Measurements from ENCODE around the gene XPO4. TPM values are rescaled to one million over a fixed set of nuclear protein-coding genes. Genes with fewer than 3 reads are reported as not detected.

Gene XPO4
- total and polyA plus RNA-seq, 2 donors (not counting 3 experiments of a cell fraction or from before 2014, with no cell fraction given): 6.0 to 22.5 TPM

DNA sequence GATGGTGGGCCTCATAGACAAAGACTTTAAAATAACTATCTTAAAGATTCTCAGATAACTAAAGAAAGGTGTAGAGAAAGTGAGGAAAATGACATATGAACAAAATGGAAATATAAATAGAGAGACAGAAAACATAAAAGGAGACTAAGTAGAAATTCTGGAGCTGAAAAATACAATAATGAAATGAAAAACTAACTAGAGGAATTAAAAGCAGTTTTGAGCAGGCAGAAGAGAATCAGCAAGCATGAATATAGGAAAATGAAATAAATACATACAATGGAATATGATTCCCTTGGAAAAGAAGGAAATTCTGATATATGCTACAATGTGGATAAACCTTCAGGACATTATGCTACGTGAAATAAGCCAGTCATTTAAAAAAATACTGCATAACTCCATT is 132.7 kb downstream of the XPO4 start:
- intact Hi-C loops (cut with micrococcal nuclease): loop anchor here (1.0 to 10.0 kb wide), 5 partner anchors 44 to 295 kb away; partner anchors contain the start of gene LATS2
- DNase-seq (ENCODE audit: low read depth, low spot score): no peak
- CTCF ChIA-PET: no interaction called here
- dilution Hi-C loops (cut with MboI; ENCODE audit: extremely low pct_ligation_motif_present, low sequenced_read_pairs): no loop called here
- TF ChIP-seq JUN (IDR thresholded peaks at IDR 0.05; ENCODE audit: borderline replicate concordance, insufficient read depth, insufficient read length, low read depth) (no peak), EZH2 (IDR thresholded peaks at IDR 0.05; ENCODE audit: borderline replicate concordance, low read depth, low read length, severe bottlenecking) (no peak), FOS (IDR thresholded peaks at IDR 0.05; ENCODE audit: borderline replicate concordance, insufficient read depth, low read length) (no peak), GATA2 (IDR thresholded peaks at IDR 0.05; ENCODE audit: insufficient read depth, insufficient read length, low read depth, low read length) (no peak), MYC (IDR thresholded peaks at IDR 0.05; ENCODE audit: low read depth, low read length) (no peak), POLR2A (IDR thresholded peaks at IDR 0.05; ENCODE audit: low read depth, low read length) (no peak), POLR2AphosphoS5 (IDR thresholded peaks at IDR 0.05; ENCODE audit: insufficient read depth, low read depth, low read length) (no peak)
- TF ChIP-seq, protein P1, sequence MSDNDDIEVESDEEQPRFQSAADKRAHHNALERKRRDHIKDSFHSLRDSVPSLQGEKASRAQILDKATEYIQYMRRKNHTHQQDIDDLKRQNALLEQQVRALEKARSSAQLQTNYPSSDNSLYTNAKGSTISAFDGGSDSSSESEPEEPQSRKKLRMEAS (IDR thresholded peaks at IDR 0.05; ENCODE audit: insufficient read depth, insufficient read length): no peak
- TF ChIP-seq, protein P2, sequence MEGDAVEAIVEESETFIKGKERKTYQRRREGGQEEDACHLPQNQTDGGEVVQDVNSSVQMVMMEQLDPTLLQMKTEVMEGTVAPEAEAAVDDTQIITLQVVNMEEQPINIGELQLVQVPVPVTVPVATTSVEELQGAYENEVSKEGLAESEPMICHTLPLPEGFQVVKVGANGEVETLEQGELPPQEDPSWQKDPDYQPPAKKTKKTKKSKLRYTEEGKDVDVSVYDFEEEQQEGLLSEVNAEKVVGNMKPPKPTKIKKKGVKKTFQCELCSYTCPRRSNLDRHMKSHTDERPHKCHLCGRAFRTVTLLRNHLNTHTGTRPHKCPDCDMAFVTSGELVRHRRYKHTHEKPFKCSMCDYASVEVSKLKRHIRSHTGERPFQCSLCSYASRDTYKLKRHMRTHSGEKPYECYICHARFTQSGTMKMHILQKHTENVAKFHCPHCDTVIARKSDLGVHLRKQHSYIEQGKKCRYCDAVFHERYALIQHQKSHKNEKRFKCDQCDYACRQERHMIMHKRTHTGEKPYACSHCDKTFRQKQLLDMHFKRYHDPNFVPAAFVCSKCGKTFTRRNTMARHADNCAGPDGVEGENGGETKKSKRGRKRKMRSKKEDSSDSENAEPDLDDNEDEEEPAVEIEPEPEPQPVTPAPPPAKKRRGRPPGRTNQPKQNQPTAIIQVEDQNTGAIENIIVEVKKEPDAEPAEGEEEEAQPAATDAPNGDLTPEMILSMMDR (IDR thresholded peaks at IDR 0.05; ENCODE audit: extremely low read depth in 1 of 2, insufficient read depth in 1 of 2, low read depth in 1 of 2, low read length in 2 of 2): no peak
- POLR2A ChIA-PET: no interaction called here
- Histone ChIP-seq H3K4me3 (replicated peaks in 1 of 3; ENCODE audit: insufficient read depth in 1 of 3, low read depth in 1 of 3, low read length in 3 of 3) (no peak overlapping the region), H4K20me1 (replicated peaks; ENCODE audit: control insufficient read depth, extremely low read depth, insufficient read depth, low read length) (no peaks in the 10 kb centered on the region), H3K9me1 (replicated peaks; ENCODE audit: control insufficient read depth, extremely low read depth, insufficient read depth, low read length) (no peaks in the 10 kb centered on the region), H3K79me2 (ENCODE audit: control insufficient read depth, insufficient read depth, low read length) (peaks cover 6% of the 10 kb centered on the region), H3K36me3 (ENCODE audit: control insufficient read depth in 2 of 2, extremely low read depth in 1 of 2, insufficient read depth in 2 of 2, low read length in 2 of 2) (no peaks in the 10 kb centered on the region), H3K27ac (ENCODE audit: insufficient read depth, low read depth, low read length) (no peak overlapping the region), H3K4me2 (ENCODE audit: insufficient read depth, low read length) (no peak overlapping the region), H3K9me3 (replicated peaks; ENCODE audit: control insufficient read depth, insufficient read depth, low read length) (no peaks in the 10 kb centered on the region), H3K27me3 (ENCODE audit: control insufficient read depth in 2 of 2, insufficient read depth in 2 of 2, low read length in 2 of 2) (no peaks in the 10 kb centered on the region), H2AFZ (ENCODE audit: low read depth, low read length) (no peak overlapping the region), H3K9ac (replicated peaks; ENCODE audit: extremely low read depth, insufficient read depth, low read length) (no peak overlapping the region), H3K4me1 (ENCODE audit: control insufficient read depth, extremely low read depth, insufficient read depth, low read length) (peaks cover 21% of the 10 kb centered on the region)
- no TSS peak for BruUV-seq (replicated peaks)
- FAIRE-seq: no peak

Measured in endothelial cell of umbilical vein (primary cell).